H1 (cell line): ENCODE results near the gene C4B. TPM values are rescaled to one million over a fixed set of nuclear protein-coding genes. Genes with fewer than 3 reads are reported as not detected.

Source experiments
- CTCF ChIA-PET: fragments of 300-600 bp; sonication (Branson Sonifier 250); formaldehyde crosslinking; loops from one replicate; lab custom pipeline; 2021; ENCODE audit not compliant: partially characterized antibody; lab: Charles Lee
- POLR2A ChIA-PET: fragments of 300-600 bp; sonication (Branson Sonifier 250); formaldehyde crosslinking; loops from one replicate; lab custom pipeline; 2021; ENCODE audit warnings: inconsistent platforms; ENCODE audit not compliant: partially characterized antibody; lab: Charles Lee
- DNase-seq, 2 experiments: peaks; one replicate each; pipeline versions ENCODE4 v3.0.0 to v3.0.0-alpha.2; 2010 to 2022; ENCODE audit warnings: low spot score in 2 of 2, low read depth in 1 of 2, mixed read lengths in 1 of 2
- FAIRE-seq: peaks from 2 replicates; lab custom pipeline; 2011; peaks lifted over from hg19 to GRCh38; lab: Jason Lieb, UNC
- H2AFZ ChIP-seq: 2 replicates; pipeline ENCODE4 v1.8.1; 2012; ENCODE audit warnings: low read length, inconsistent platforms
- H2AK5ac ChIP-seq: 2 replicates; pipeline ENCODE4 v1.6.1; 2013; ENCODE audit warnings: low read depth, low read length
- H2BK120ac ChIP-seq: replicated peaks from 2 replicates; pipeline ENCODE3; 2013; ENCODE audit warnings: low read depth, low read length, inconsistent platforms
- H2BK12ac ChIP-seq: 2 replicates; pipeline ENCODE4 v1.6.1; 2013; ENCODE audit warnings: low read depth, low read length
- H2BK15ac ChIP-seq: 2 replicates; pipeline ENCODE4 v1.6.1; 2013; ENCODE audit warnings: low read length
- H2BK20ac ChIP-seq: 2 replicates; pipeline ENCODE4 v1.6.1; 2013; ENCODE audit warnings: low read length
- H2BK5ac ChIP-seq: 2 replicates; pipeline ENCODE4 v1.6.1; 2013; ENCODE audit warnings: low read depth, low read length
- H3K14ac ChIP-seq: 2 replicates; pipeline ENCODE4 v1.6.1; 2013; ENCODE audit warnings: inconsistent platforms; ENCODE audit not compliant: insufficient read length
- H3K18ac ChIP-seq: 2 replicates; pipeline ENCODE4 v1.6.1; 2013; ENCODE audit warnings: low read length; ENCODE audit errors: extremely low read depth
- H3K23ac ChIP-seq: 2 replicates; pipeline ENCODE4 v1.6.1; 2013; ENCODE audit warnings: inconsistent platforms; ENCODE audit not compliant: insufficient read length
- H3K23me2 ChIP-seq: 2 replicates; pipeline ENCODE4 v1.6.1; 2013; ENCODE audit warnings: low read depth, low read length
- H3K27ac ChIP-seq: 2 replicates; pipeline ENCODE4 v1.6.1; 2011; ENCODE audit warnings: low read depth, low read length, inconsistent platforms
- H3K27me3 ChIP-seq, 4 experiments: replicated peaks in 1 of 4; 1 replicate in 1 of 4; 2 replicates in 3 of 4; pipeline versions ENCODE4 v1.6.1 to v1.8.1; 2011 to 2013; ENCODE audit warnings: low read length in 3 of 4, mild to moderate bottlenecking in 3 of 4, inconsistent platforms in 2 of 4, mixed read lengths in 2 of 4, moderate library complexity in 1 of 4; ENCODE audit not compliant: control insufficient read depth in 3 of 4, insufficient read depth in 3 of 4; ENCODE audit errors: extremely low read depth in 1 of 4
- H3K36me3 ChIP-seq, 4 experiments: 2 replicates each; pipeline versions ENCODE4 v1.6.1 to v1.8.1; 2011 to 2013; ENCODE audit warnings: mild to moderate bottlenecking in 4 of 4, low read length in 3 of 4, moderate library complexity in 2 of 4, control low read depth in 1 of 4, inconsistent platforms in 1 of 4; ENCODE audit not compliant: insufficient read depth in 4 of 4, control insufficient read depth in 2 of 4
- H3K4ac ChIP-seq: replicated peaks from 2 replicates; pipeline ENCODE3; 2013; ENCODE audit warnings: low read length, low read depth, mixed read lengths, inconsistent platforms; ENCODE audit not compliant: insufficient read length
- H3K4me1 ChIP-seq, 4 experiments: replicated peaks in 1 of 4; 1 replicate in 1 of 4; 2 replicates in 3 of 4; pipeline versions ENCODE4 v1.6.1 to v1.8.1; 2011 to 2013; ENCODE audit warnings: low read length in 3 of 4, inconsistent platforms in 2 of 4, mixed read lengths in 1 of 4; ENCODE audit not compliant: insufficient read depth in 4 of 4, control insufficient read depth in 3 of 4
- H3K4me2 ChIP-seq, 2 experiments: 2 replicates each; pipeline versions ENCODE4 v1.6.1 to v1.8.1; 2011 to 2013; ENCODE audit warnings: low read depth in 2 of 2, low read length in 2 of 2, control low read depth in 1 of 2, inconsistent platforms in 1 of 2, mild to moderate bottlenecking in 1 of 2; ENCODE audit not compliant: insufficient read depth in 1 of 2
- H3K4me3 ChIP-seq, 4 experiments: fragments of 200-600, 300-600 bp in 1 of 4; sonication (generic), shearing (Covaris generic), sonication (Bioruptor Twin) in 1 of 4; 2 replicates each; pipeline versions ENCODE4 v1.5.1 to v1.8.1; 2011 to 2016; ENCODE audit warnings: low read length in 4 of 4, low read depth in 3 of 4, control low read depth in 2 of 4, inconsistent platforms in 2 of 4, mild to moderate bottlenecking in 2 of 4, mixed read lengths in 1 of 4, moderate library complexity in 1 of 4; ENCODE audit not compliant: insufficient read depth in 2 of 4; ENCODE audit errors: extremely low read depth in 1 of 4
- H3K56ac ChIP-seq: replicated peaks from 2 replicates; pipeline ENCODE3; 2013; ENCODE audit warnings: low read depth, mild to moderate bottlenecking, mixed read lengths, low read length, inconsistent platforms; ENCODE audit not compliant: insufficient read length
- H3K79me1 ChIP-seq: 2 replicates; pipeline ENCODE4 v1.6.1; 2013; ENCODE audit warnings: low read depth, low read length, control low read depth
- H3K79me2 ChIP-seq, 2 experiments: 2 replicates each; pipeline versions ENCODE4 v1.6.1 to v1.8.1; 2012 to 2013; ENCODE audit warnings: low read length in 2 of 2, mild to moderate bottlenecking in 2 of 2, inconsistent platforms in 1 of 2; ENCODE audit not compliant: insufficient read depth in 2 of 2, control insufficient read depth in 1 of 2
- H3K9ac ChIP-seq, 4 experiments: replicated peaks in 1 of 4; 1 replicate in 1 of 4; 2 replicates in 3 of 4; pipeline versions ENCODE4 v1.6.1 to v1.8.1; 2011 to 2013; ENCODE audit warnings: low read depth in 3 of 4, low read length in 3 of 4, control low read depth in 2 of 4, mild to moderate bottlenecking in 2 of 4, moderate library complexity in 2 of 4, inconsistent platforms in 1 of 4; ENCODE audit errors: extremely low read depth in 1 of 4
- H3K9me3 ChIP-seq, 2 experiments: 2 replicates each; pipeline versions ENCODE4 v1.6.1 to v1.8.1; 2012 to 2013; ENCODE audit warnings: mild to moderate bottlenecking in 2 of 2, moderate library complexity in 2 of 2, control low read depth in 1 of 2, inconsistent platforms in 1 of 2, low read depth in 1 of 2, low read length in 1 of 2, mixed read lengths in 1 of 2; ENCODE audit not compliant: insufficient read depth in 2 of 2
- H4K20me1 ChIP-seq, 2 experiments: replicated peaks in 1 of 2; 2 replicates each; pipeline versions ENCODE3 to v1.8.1; 2011 to 2013; ENCODE audit warnings: inconsistent platforms in 2 of 2, low read length in 2 of 2, mild to moderate bottlenecking in 1 of 2; ENCODE audit not compliant: insufficient read depth in 2 of 2, control insufficient read depth in 1 of 2
- H4K5ac ChIP-seq: 2 replicates; pipeline ENCODE4 v1.6.1; 2013; ENCODE audit warnings: low read length, low read depth, mixed read lengths, inconsistent platforms; ENCODE audit not compliant: insufficient read length
- H4K8ac ChIP-seq: 2 replicates; pipeline ENCODE4 v1.8.0; 2013; ENCODE audit warnings: mild to moderate bottlenecking, moderate library complexity, low read length, inconsistent platforms; ENCODE audit not compliant: insufficient read depth; ENCODE audit errors: extremely low read depth
- H4K91ac ChIP-seq: replicated peaks from 2 replicates; pipeline ENCODE3; 2013; ENCODE audit warnings: low read length, mixed read lengths, inconsistent platforms; ENCODE audit not compliant: insufficient read length
- BACH1 ChIP-seq: IDR thresholded peaks from 2 replicates; pipeline ENCODE4 v1.6.1; 2012; ENCODE audit warnings: low read length, improper control_type of control experiment
- CBX8 ChIP-seq: fragments of 300-800, 300-1000 bp; sonication (generic); IDR thresholded peaks from 2 replicates; pipeline ENCODE4 v1.7.1; 2016; ENCODE audit warnings: low read depth, low read length, borderline replicate concordance
- CHD1 ChIP-seq: IDR thresholded peaks from 2 replicates; pipeline ENCODE4 v1.6.1; 2012; ENCODE audit warnings: low read depth, low read length, improper control_type of control experiment
- EP300 ChIP-seq, 2 experiments: IDR thresholded peaks; 1 replicate in 1 of 2; 2 replicates in 1 of 2; pipeline ENCODE4 v1.6.1; 2011 to 2012; ENCODE audit warnings: low read depth in 2 of 2, low read length in 2 of 2, mild to moderate bottlenecking in 2 of 2, borderline replicate concordance in 1 of 2, inconsistent platforms in 1 of 2, moderate library complexity in 1 of 2
- HDAC2 ChIP-seq, 2 experiments: fragments of 300-600 bp in 1 of 2; sonication (generic) in 1 of 2; IDR thresholded peaks; 2 replicates each; pipeline ENCODE4 v1.6.1; 2011 to 2012; ENCODE audit warnings: low read depth in 2 of 2, low read length in 2 of 2, mild to moderate bottlenecking in 2 of 2, moderate library complexity in 2 of 2, borderline replicate concordance in 1 of 2, inconsistent platforms in 1 of 2
- RXRA ChIP-seq: IDR thresholded peaks from 2 replicates; pipeline ENCODE4 v1.6.1; 2011; ENCODE audit warnings: low read depth, mild to moderate bottlenecking, low read length, moderate library complexity; ENCODE audit not compliant: insufficient read depth
- SAP30 ChIP-seq: fragments of 300-600 bp; sonication (generic); IDR thresholded peaks from 2 replicates; pipeline ENCODE4 v1.7.1; 2012; ENCODE audit warnings: low read length, moderate library complexity, mild to moderate bottlenecking, inconsistent platforms; ENCODE audit not compliant: insufficient read depth, insufficient replicate concordance
- TCF12 ChIP-seq: IDR thresholded peaks from 2 replicates; pipeline ENCODE4 v1.6.1; 2011; ENCODE audit warnings: low read depth, mild to moderate bottlenecking, low read length
- WGBS, 2 experiments: shearing (Covaris generic) in 1 of 2; methylation state at CpG; one replicate each; pipeline versions ENCODE4 v1.1.6 to v1.1.7; 2013 to 2015; ENCODE audit warnings: low lambda C conversion rate in 2 of 2, mixed read lengths in 2 of 2, inconsistent platforms in 1 of 2, low coverage in 1 of 2, missing lambda C conversion rate in 1 of 2; ENCODE audit not compliant: insufficient replicate concordance in 2 of 2, insufficient coverage in 1 of 2, insufficient read length in 1 of 2; ENCODE audit errors: extremely low coverage in 1 of 2, missing lambda C conversion rate in 1 of 2; 5-methylcytosine and 5-hydroxymethylcytosine counted together
- polyA plus RNA-seq, 7 experiments: library from polyadenylated mRNA; depleted of rRNA in 3 of 7; stranded (reverse) in 5 of 7; unstranded in 2 of 7; fragments of >200 nt in 5 of 7; fragments of 200-250 nt in 2 of 7; gene quantifications; 1 replicate in 5 of 7; 2 replicates in 1 of 7; 4 replicates in 1 of 7; pipeline versions ENCODE4 v1.2.1 to v1.2.3, GENCODE V29; 2011 to 2013; ENCODE audit warnings: missing spikeins in 2 of 7, mixed read lengths in 2 of 7
- total RNA-seq: library from RNA; stranded (reverse); fragmentation: NEBNext Ultra II Directional; extraction: Animal tissue kit (Norgen Biotek cat#: 25700); gene quantifications from 2 replicates; pipeline ENCODE4 v1.2.1, GENCODE V29; 2021

The C4B gene
- total and polyA plus RNA-seq, 2 of the 8 experiments (the other 6 are each of a cell fraction or from before 2014, with no cell fraction given), result 0.74 to 3.5 TPM

DNA sequence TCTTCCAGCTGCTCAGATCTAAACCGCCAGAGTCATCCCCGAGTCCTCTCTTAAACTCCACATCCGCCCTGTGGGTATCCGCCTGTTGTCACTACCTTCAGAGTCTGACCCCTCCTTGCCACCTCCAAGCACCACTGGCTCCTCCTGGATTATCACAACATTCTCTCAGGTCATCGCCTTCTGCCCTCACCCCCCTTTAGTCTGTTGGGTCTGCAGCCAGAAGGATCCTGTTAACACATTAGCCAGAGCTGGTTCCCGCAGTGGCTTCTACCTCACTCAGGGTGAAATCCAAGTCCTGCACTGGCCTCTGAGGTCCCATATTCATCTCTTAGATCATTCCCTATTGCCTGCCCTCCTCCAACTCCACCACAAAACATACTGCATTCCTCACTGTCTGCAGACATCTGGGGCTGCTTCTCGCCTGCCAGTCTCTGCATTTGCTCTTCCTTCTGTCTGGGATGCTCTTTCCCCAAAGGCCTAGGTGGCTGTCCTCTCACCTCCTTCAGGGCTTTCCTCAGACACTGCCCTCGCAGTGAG, 60.5 kb downstream of the C4B start:
- Histone ChIP-seq H4K5ac (no peak overlapping the region), H3K4me2 (no peak overlapping the region), H2BK20ac (no peak overlapping the region), H3K27me3 (no peaks in the 10 kb centered on the region; a peak in 1 of 7 replicates), H3K9me3 (no peaks in the 10 kb centered on the region)
- TF ChIP-seq CHD1, result no peak
- TF ChIP-seq EP300 (IDR thresholded peaks at IDR 0.05; ENCODE audit: borderline replicate concordance in 1 of 2, low read depth in 2 of 2, low read length in 2 of 2), result no peak
- TF ChIP-seq BACH1, result no peak
- TF ChIP-seq CBX8, result no peak
- no peak for TF ChIP-seq TCF12
- no peak for TF ChIP-seq RXRA
- TF ChIP-seq SAP30, result no peak
- no peak for TF ChIP-seq HDAC2 (IDR thresholded peaks at IDR 0.05; ENCODE audit: borderline replicate concordance in 1 of 2, low read depth in 2 of 2, low read length in 2 of 2)
- TF ChIP-seq, all 59 proteins: peak for 0
- no peak overlapping the region for H3K14ac ChIP-seq
- FAIRE-seq (no peak), DNase-seq (no peak)
- POLR2A ChIA-PET, result interaction anchor here (1.3 to 1.4 kb wide), 2 partner anchors 13 to 27 kb away, joined by 4 to 5 read pairs; no protein-coding TSS in a partner anchor
- CTCF ChIA-PET, result interaction anchor here (1.0 to 2.8 kb wide), 6 partner anchors 10 to 186 kb away, joined by 3 to 16 read pairs (median 6); no protein-coding TSS in a partner anchor
- H3K27ac ChIP-seq, result no peak overlapping the region
- H3K36me3 ChIP-seq, result no peaks in the 10 kb centered on the region
- no peak overlapping the region for H2BK12ac ChIP-seq
- no peak overlapping the region for H2AK5ac ChIP-seq
- no peak overlapping the region for H3K18ac ChIP-seq
- no peak overlapping the region for H4K8ac ChIP-seq
- no peak overlapping the region for H3K9ac ChIP-seq
- no peaks in the 10 kb centered on the region for H3K23me2 ChIP-seq
- H3K23ac ChIP-seq, result no peak overlapping the region
- no peak overlapping the region for H3K4me3 ChIP-seq
- H2BK5ac ChIP-seq, result no peak overlapping the region; the same call in 1 of the 2 replicates
- H4K20me1 ChIP-seq, result no peaks in the 10 kb centered on the region
- no peak overlapping the region for H2AFZ ChIP-seq
- H3K79me2 ChIP-seq, result no peaks in the 10 kb centered on the region
- H3K4me1 ChIP-seq, result peaks cover 0 to 8% (median 5%) of the 10 kb centered on the region in 4 experiments; a peak in 6 of 7 replicates
- H3K79me1 ChIP-seq, result no peaks in the 10 kb centered on the region
- 0 out of 2 replicates have a peak overlapping the region, but pooled peaks have one; percentile 29 for H2BK15ac ChIP-seq
- H3K4ac ChIP-seq, result no peak overlapping the region
- H4K91ac ChIP-seq, result no peak overlapping the region
- 80% methylated on average over 8 of the region's 8 CpGs; no CpG with 5 or more reads in 1 of the 2 experiments for WGBS, 2 experiments
- no peak overlapping the region for H2BK120ac ChIP-seq
- H3K56ac ChIP-seq, result no peak overlapping the region
